Measurements from ENCODE around the gene TUFT1.
"Not testable (repeated sequence)": the region's sequence is repeated elsewhere in the genome, so short reads cannot be mapped to it uniquely, and the experiment has no call there.

Gene TUFT1

DNA sequence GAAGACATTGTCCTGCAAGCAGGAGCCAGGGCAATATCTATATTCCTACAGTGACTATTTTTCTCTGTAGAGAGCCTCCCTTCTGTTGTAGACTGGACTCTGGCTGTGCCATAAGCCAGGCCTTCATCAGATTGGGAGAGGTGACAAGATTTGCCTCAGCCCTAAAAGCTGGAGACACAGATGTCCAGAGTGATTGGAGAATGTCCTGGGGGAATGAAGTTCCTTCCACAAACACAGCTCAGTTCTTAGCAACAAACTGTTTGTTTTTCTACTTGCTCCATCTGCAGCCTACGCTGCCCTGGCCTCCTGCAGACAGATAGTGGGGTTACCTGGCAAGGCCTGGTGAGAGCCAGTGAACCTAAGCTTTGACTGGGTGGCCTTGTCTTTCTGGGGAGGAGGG, 41.8 kb downstream of the TUFT1 start:
- no peak for DNase-seq

- no peak for DNase-seq
Observed at GRCh38 chr1:151583796-151584195, 43.7 kb downstream of the TUFT1 start.

- no peak for DNase-seq
Observed at GRCh38 chr1:151584278-151584677, 44.2 kb downstream of the TUFT1 start.

GRCh38 chr1:151584780-151585179, 44.7 kb downstream of the TUFT1 start:
- no peak for DNase-seq

- no peak for DNase-seq
Observed at GRCh38 chr1:151585622-151586021, 45.5 kb downstream of the TUFT1 start.

DNA sequence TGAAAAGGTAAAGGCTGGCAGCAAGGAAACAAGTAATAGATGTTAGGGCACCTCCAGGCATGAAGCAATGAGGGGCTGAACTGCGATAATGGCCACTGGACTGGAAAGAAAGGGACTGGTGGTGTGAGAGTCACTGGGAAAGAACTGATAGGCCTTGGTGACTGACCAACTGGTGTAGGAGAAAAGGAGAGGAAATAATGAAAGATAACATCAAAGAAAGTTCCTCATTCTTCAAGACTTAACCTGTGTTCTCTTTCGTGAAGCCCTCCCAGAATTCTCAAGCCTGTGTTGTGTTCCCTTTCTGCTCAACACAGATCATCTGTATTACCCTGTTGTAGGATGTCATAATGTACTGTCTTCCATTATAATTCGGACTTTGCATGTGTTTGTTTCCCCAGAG, 50.9 kb downstream of the TUFT1 start:
- no peak for DNase-seq

- DNase-seq = no peak
Observed at GRCh38 chr1:151593730-151594129, 53.6 kb downstream of the TUFT1 start.

- DNase-seq = no peak
Observed at GRCh38 chr1:151594143-151594625, 54.1 kb downstream of the TUFT1 start.

DNA sequence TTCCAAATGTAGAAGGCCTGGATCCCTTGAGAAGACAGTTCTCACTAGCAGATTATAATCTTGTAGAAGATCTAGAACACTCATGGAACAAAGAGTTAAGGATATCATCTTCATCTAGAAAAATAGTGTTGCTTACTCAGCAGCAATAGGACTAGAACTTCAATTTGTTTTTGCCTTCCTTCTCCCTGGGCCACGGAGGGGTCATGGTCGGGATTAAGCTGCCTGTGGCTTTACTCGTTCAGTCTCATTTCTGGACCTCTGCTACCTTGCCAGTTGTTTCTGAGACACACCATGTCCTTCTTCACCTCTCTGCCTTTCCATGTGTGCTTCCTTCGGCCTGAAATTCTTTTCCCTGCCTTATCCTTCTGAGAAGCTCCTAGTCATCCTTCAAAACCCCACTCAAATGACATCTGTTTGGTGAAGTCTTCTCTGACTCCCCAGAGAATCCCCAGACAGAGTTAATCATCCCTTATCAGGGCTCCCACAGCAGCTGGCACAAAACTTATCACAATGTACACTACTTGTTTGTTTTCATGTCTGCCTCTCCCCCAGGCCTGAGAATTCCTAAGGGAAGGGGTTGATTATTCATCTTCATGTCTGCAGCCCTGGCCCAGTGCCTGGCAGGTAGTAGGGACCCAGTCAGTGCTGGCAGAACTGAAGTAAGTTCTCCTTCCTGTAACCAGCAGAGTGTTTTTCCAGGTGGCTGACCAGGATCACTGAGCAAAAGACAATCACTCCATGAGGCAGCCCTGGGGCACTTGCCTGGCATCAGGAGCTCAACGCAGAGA, 56.3 kb downstream of the TUFT1 start:
- no peak for DNase-seq

DNA sequence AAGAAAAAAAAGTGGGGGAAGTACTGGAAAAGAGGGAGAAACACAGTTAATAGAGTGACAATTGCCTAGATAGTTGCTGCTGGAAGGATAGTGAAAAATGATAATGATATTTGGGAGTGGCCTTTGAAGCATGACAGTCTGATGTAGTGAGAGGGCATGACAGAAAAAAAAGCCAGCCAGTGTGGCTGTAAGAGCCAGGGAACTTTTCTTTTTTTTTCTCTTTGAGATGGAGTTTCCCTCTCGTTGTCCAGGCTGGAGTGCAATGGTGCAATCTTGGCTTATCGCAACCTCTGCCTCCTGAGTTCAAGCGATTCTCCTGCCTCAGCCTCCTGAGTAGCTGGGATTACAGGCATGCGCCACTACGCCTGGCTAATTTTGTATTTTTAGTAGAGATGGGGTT, 62.4 kb downstream of the TUFT1 start:
- DNase-seq = not testable (repeated sequence)

GRCh38 chr1:151604291-151604690, 64.2 kb downstream of the TUFT1 start:
- DNase-seq = no peak

DNA sequence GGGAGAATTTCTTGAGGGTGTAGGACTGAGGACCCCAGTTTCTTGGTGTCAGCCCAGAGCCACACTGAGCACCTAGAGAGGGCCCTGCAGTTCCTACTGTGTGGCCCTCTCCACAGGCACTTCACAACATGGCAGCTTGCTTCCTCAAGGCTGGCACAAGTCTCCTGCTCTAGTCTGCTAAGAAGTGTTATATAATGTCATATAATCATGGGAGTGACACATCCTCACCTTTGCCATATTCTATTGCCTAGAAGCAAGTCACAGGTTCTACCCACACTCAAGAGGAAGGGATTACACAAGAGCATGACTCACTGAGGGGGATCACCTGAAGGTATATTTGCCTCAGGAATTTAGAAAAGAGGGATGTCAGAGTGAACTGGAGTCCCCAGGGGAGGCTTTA, 66.3 kb downstream of the TUFT1 start:
- DNase-seq = no peak

DNA sequence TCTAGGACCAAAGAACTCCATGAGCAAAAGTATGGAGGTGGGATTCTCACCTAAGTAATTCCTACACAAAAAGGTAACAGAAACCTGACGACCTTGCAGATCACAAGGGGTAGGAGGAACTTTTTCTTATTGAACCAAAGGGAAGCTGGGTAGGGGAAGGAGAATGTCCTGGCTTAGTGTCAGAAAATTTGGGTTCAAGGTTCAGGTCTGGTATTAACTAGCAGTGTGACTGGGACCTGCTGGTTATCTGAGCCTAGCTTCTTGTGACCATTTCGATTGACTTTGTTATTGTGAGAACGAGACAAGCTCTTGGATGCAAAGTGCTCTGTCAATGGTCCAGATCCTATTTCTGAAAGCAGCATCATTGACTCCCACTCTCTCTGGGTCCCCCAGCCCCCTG, 66.7 kb downstream of the TUFT1 start:
- DNase-seq = no peak

DNA sequence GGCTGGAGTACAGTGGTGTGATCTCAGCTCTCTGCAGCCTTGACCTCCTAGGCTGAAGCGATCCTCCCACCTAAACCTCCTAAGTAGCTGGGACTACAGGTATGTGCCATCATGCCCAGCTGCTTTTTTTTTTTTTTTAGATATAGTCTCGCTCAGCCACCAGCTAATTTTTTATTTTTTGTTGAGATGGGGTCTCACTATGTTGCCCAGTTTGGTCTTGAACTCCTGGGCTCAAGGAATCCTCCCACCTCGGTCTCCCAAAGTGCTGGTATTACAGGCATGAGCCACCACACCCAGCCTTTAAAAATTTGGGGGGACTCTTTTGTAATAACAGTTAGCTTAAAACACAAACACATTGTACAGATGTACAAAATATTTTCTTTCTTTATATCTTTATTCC, 70.0 kb downstream of the TUFT1 start:
- DNase-seq = no peak

GRCh38 chr1:151611288-151611790, 71.2 kb downstream of the TUFT1 start:
- DNase-seq = peak; percentile 100

DNA sequence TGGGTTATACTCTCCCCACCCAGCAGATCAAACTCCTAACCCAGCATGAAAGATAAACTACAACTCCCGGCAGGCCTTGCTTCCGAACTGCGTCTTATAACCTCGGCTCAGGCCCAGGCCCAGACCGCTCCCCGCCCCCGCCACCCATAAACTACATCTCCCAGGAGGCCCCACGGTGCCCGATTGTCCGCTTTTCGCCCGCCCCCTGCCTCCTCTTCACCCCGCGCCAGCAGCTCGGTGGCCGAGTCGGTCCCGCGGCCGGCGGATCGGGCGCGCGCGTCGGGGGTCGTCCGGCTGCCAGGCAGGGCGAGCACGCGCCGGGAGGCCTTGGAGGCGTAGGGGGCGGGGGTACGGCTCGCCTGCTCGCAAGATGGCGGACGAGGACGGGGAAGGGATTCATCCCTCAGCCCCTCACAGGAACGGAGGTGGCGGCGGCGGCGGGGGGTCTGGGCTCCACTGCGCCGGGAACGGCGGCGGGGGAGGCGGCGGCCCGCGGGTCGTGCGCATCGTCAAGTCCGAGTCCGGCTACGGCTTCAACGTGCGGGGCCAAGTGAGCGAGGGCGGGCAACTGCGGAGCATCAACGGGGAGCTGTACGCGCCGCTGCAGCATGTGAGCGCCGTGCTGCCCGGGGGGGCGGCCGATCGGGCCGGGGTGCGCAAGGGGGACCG, 71.9 kb downstream of the TUFT1 start, which contains the start of gene SNX27:
Gene SNX27, plus strand, starts transcription at position 219 of the 669 bp plus-strand sequence. Its CDS starts 152 bp downstream, at position 371.
- peak; percentile 87 for DNase-seq

DNA sequence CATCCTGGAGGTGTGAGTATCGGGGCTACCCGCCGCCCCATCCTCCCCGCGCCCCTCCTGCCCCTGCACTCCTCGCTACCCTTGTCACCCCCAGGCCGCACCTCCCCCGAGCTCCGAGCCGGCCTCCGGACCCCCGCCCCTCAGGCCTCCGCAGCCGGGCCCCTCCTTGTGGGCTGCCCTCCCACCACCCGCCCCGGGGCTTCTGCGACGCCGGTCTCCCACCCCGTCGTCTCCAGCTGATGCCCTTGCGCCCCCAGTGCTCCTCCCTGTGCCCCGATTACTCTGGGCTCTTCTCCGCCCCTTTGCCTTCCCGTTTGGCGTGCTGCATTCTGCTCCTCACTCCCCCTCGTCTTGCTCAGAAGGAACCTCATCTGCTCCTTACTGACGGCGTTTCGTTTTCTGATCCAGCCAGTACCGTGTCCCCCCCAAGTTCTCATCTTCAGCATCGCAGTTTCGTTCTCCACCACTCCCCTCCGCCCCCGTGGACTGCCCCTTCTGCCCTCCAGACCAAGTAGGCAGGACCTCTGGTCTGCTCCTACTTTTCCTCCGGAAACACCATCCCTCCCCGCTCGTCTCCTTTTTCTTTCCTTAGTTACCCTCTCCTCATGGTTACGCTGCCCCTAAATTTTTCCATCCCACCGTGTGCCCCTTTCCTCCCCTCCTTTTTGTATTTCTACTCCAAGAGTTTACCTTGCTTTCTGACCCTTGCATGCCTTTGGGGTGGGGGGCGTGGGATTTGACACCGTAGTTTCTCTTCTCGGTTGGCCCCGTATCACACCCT, 72.6 kb downstream of the TUFT1 start:
- DNase-seq = no peak

- DNase-seq = no peak
Observed at GRCh38 chr1:151613282-151613780, 73.2 kb downstream of the TUFT1 start.

DNA sequence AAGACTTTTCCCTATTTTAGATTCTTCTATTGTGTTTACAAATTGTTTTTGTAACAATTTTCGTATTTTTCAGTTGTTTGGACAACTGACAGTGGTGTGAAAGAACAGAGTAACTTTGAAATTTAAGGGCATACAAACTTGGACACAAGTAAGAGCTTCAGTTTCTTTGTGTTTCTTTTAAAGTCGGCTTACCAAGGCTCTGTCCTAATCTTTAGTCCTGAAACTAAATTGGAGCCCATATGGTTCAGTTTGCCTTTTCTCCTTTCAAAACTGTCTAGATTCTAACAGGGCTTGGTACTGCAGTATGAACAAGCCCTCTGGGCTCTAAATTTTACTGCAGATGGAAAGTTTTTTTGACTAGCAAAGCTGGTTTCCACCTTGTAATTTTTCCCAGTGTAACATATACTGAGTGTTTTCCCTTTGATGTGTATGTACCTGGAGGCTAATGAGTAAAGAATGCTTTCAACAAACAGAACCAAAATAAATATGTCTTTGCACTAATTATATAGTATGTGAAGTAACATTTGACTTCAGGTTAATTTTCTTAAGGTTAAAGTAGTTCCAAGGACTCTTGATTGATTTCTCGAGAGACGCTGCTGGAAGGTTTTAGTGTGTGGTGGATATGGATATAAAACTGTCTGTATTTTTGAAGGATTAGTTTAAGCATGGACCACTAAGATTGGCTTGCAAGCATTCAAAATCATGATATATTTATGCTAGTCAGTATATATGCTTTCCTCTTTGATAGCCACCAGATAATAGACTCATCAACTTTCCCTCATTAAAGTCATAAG, 75.8 kb downstream of the TUFT1 start:
- no peak for DNase-seq

GRCh38 chr1:151616505-151616849, 76.4 kb downstream of the TUFT1 start:
- no peak for DNase-seq

DNA sequence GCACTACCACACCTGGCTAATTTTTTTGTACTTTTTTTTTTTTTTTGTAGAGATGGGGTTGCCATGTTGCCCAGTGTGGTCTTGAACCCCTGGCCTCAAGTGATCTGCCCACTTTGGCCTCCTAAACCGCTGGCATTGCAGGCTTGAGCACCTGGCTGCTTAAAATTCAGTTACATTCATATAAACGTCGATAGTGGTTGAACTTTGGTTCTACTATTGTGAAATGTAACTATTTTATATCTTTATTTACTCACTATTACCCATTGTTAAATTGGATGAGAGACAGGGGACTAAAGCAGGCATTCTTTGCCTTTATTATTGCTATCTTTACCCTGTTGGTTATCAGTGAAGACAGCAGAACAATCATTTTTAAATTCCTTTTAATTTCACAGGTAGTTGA, 77.9 kb downstream of the TUFT1 start:
- DNase-seq = no peak

DNA sequence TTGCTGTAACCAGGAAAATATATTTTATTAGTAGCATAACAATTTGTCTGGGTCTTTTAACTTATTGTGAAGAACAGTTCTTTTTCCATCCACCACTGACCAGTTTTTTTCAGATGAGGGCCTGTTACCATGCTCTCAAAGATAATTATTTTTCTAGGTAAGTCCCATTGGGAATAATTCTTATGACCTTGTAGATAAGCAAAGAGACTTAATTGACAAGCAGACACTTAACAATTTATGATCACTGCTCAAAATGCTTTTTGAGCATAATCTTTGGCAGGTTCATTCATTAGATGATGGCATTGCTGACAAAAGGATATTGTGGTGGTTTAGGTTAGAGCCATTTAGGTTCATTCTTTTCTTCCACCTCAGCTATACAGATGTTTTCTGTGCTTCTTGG, 78.4 kb downstream of the TUFT1 start:
- no peak for DNase-seq
